Muscle layer of colon (tissue), 2 donors: ENCODE data around the gene TMEM106C.

ENCODE experiments used
- H3K27ac ChIP-seq: one replicate; pipeline ENCODE4 v1.7.0; 2013; ENCODE audit warnings: low read depth, mild to moderate bottlenecking, low read length, moderate library complexity
- H3K27me3 ChIP-seq, 2 donors: one replicate each; pipeline ENCODE4 v1.7.0; 2013; ENCODE audit warnings: low read length in 2 of 2, mild to moderate bottlenecking in 2 of 2; ENCODE audit not compliant: insufficient read depth in 2 of 2, control insufficient read depth in 1 of 2
- H3K36me3 ChIP-seq: one replicate; pipeline ENCODE4 v1.7.0; 2013; ENCODE audit warnings: mild to moderate bottlenecking, low read length; ENCODE audit not compliant: insufficient read depth
- H3K4me1 ChIP-seq: one replicate; pipeline ENCODE4 v1.7.0; 2013; ENCODE audit warnings: mild to moderate bottlenecking, low read length; ENCODE audit not compliant: insufficient read depth
- H3K4me3 ChIP-seq, 2 donors: one replicate each; pipeline ENCODE4 v1.7.0; 2013; ENCODE audit warnings: low read length in 2 of 2, low read depth in 1 of 2, mild to moderate bottlenecking in 1 of 2, moderate library complexity in 1 of 2
- H3K9ac ChIP-seq: one replicate; pipeline ENCODE4 v1.7.0; 2013; ENCODE audit warnings: low read length
- H3K9me3 ChIP-seq: one replicate; pipeline ENCODE4 v1.7.0; 2013; ENCODE audit warnings: mild to moderate bottlenecking, low read length
- donor health status: abdominal sarcoma.
- donor health status: Adenocarcinoma of cecum.

Gene TMEM106C

DNA sequence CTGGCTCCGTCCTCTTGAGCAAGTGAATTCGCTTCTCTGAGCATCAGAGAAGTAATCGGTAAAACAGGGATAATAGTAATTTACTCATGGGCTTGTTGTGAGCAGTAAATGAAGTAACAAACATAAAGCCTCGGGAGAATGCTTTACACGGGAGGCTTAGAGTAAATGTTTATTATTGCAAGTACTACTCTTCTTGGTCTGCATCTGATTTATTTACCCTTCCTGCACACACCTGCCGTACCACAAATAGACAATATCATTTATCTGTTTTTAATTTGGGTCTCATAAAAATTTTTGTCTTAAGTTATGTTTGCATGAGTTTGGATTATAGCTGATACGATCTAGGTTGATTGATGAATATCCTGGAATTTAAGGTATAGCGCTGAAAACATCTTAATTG lies 48.7 kb downstream of the TMEM106C start:
- H3K27ac ChIP-seq, result no peak overlapping the region
- H3K36me3 ChIP-seq, result no peaks in the 10 kb centered on the region
- no peaks in the 10 kb centered on the region for H3K9me3 ChIP-seq
- no peak overlapping the region for H3K4me3 ChIP-seq
- H3K4me1 ChIP-seq, result no peaks in the 10 kb centered on the region
- H3K9ac ChIP-seq, result no peak overlapping the region
- peaks cover 0 to 6% of the 10 kb centered on the region in 2 donors for H3K27me3 ChIP-seq

GRCh38 chr12:48013287-48013686 lies 49.9 kb downstream of the TMEM106C start:
- Histone ChIP-seq H3K27ac (no peak overlapping the region), H3K36me3 (no peaks in the 10 kb centered on the region), H3K27me3 (peaks cover 0 to 6% of the 10 kb centered on the region in 2 donors), H3K4me1 (no peaks in the 10 kb centered on the region), H3K4me3 (no peak overlapping the region), H3K9me3 (no peaks in the 10 kb centered on the region), H3K9ac (no peak overlapping the region)

GRCh38 chr12:48015129-48015528 lies 51.7 kb downstream of the TMEM106C start:
- Histone ChIP-seq H3K4me1 (no peaks in the 10 kb centered on the region), H3K27ac (no peak overlapping the region), H3K4me3 (no peak overlapping the region), H3K9ac (no peak overlapping the region), H3K36me3 (no peaks in the 10 kb centered on the region), H3K9me3 (no peaks in the 10 kb centered on the region), H3K27me3 (no peaks in the 10 kb centered on the region)

DNA sequence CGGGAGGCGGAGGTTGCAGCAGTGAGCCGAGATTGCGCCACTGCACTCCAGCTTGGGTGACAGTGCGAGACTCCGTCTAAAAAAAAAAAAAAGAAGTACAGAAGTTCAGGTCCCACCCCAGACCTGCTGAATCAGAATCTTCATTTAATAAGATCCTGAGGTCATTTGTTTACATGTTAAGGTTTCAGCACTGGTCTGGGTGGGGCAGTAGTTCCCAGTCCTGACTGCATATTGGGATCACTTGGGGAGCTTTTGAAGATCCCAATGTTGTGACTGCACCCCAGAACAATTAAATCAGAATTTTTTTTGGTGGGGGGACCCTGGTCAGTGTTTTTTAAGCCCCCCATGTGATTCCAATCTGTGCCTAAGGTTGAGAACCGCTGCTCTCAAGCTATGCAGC lies 52.6 kb downstream of the TMEM106C start:
- Histone ChIP-seq H3K9ac (no peak overlapping the region), H3K27me3 (no peaks in the 10 kb centered on the region), H3K36me3 (no peaks in the 10 kb centered on the region), H3K4me3 (no peak overlapping the region), H3K9me3 (no peaks in the 10 kb centered on the region), H3K4me1 (no peaks in the 10 kb centered on the region), H3K27ac (no peak overlapping the region)

DNA sequence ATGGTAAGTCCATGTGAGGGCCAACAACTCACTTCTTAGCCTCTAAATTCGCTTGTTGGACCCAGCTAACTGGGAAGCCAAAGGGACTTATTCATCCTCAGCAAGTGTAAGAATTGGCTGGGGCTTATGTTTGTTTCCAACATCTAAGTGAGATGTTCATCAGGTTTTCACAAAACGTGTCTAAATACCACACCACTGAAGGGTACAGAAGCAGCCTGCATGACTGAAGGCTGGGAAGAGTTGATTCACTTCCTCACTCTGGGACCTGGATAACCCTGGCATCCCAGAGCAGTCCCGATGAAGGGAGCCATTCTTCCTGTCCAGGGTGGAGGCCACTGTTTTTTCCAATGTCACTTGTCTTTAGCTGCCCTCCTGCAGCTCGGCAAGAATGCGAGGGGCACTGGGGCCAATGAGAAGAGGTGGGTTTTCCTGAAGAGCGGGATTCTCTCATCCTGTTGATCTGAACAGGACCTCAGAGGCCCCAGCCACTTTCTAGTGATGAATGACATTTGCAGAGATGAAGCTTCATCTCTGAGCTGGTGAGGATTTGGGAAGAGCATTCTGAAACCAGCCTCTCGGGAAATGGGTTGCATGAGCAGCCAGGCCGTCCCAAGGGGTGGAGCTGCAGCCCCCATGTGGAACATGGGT lies 53.1 kb downstream of the TMEM106C start:
- Histone ChIP-seq H3K9ac (no peak overlapping the region), H3K27me3 (no peaks in the 10 kb centered on the region), H3K9me3 (no peaks in the 10 kb centered on the region), H3K4me1 (no peaks in the 10 kb centered on the region), H3K4me3 (no peak overlapping the region), H3K27ac (no peak overlapping the region), H3K36me3 (no peaks in the 10 kb centered on the region)

DNA sequence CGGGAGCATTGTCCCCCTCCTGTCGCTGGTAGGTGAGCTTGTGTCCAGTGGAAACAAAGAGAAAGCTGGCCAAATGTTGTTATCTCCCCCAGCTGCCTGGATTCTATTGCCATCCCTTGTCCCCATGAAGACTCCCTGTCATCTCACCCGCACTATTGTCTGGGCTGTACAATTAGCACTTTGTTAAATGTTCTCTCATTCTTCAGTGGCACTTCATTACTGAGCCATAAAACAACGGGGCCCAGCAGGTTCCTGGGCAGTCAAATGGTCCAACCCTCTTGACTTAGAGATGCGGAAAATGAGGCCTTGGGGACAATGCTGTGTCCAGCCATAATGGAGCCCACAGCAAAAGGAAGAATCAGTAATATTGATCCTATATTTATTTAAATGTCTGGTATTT lies 54.1 kb downstream of the TMEM106C start:
- no peaks in the 10 kb centered on the region for H3K9me3 ChIP-seq

GRCh38 chr12:48017921-48018617 lies 54.7 kb downstream of the TMEM106C start:
- no peaks in the 10 kb centered on the region for H3K4me1 ChIP-seq
- no peaks in the 10 kb centered on the region for H3K36me3 ChIP-seq
- no peak overlapping the region for H3K27ac ChIP-seq
- no peaks in the 10 kb centered on the region for H3K9me3 ChIP-seq
- no peak overlapping the region for H3K9ac ChIP-seq
- no peak overlapping the region for H3K4me3 ChIP-seq
- no peaks in the 10 kb centered on the region for H3K27me3 ChIP-seq

More for the DNA sequence above, 54.1 kb downstream of the TMEM106C start:
- no peak overlapping the region for H3K27ac ChIP-seq
- H3K36me3 ChIP-seq, result no peaks in the 10 kb centered on the region
- H3K9ac ChIP-seq, result no peak overlapping the region
- no peaks in the 10 kb centered on the region for H3K27me3 ChIP-seq
- no peaks in the 10 kb centered on the region for H3K4me1 ChIP-seq
- H3K4me3 ChIP-seq, result no peak overlapping the region
